Measurements from ENCODE around the gene MRPS6.

The MRPS6 gene

DNA sequence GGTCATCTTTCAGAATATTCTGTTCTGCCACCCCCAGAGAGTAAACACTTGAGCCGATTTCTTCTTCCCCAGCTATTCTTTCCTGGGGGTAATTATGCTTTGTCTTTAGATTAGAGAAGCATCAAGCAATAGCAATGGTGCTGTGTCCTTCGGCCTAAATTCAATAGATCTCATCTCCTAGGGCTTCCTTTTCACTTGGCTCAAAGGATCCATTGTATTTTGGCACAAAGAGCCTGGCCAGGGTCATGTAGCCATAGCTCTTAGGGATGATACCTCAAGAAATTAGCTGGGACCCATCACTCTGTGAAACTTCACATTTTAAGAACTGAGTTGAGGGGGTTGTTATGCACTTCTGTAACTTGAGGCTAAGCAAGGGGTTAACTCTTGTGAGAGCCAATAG lies 27.0 kb downstream of the MRPS6 start:
- DNase-seq (ENCODE audit: low spot score): no peak

DNA sequence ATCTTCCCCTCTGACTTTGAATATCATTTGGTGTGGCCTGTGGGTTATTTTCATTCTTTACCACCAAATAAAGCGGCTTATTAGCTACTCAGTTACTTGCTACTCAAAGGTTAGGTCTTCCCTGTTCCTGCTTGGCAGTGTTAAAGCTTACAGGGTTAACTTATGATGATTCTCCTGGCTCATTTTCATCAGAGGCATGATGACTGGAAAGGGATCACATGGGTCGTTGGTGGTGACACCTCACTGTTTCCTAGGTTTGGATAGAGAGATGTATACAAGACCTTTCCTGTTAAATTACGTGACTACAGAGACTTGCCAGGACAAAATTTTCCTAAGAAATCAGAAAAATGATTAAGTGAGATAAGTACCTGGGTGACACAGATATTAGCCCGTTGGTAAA lies 27.4 kb downstream of the MRPS6 start:
- no peak for DNase-seq (ENCODE audit: low spot score)

DNA sequence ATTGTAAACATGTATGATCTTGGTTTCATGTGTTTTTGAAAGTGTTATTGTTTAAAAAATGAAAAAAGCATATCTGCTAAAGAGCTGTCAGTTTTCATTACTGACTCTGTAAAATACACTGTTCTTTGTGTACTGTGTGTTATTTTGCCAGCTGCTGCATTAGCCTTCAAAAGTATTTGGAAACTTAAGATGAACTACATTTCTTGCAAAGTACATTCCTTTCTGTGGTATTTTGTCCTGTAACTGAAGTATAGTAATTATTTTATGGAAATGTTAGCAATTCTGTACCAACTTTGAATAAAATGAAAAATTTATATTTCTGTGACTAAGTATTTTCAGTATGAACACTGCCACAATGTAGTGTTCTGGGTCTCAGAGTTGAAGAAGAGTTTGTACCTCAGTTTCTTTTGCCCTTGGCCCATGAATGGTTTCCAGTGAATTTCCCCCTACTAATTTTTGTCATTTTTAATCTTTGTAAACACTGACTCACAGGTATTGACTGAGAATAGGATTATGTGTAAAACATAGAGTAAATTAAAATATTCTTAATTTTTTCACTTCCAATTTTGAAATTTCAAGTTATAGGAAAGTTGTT lies 32.7 kb downstream of the MRPS6 start:
- no peak for DNase-seq (ENCODE audit: low spot score)

DNA sequence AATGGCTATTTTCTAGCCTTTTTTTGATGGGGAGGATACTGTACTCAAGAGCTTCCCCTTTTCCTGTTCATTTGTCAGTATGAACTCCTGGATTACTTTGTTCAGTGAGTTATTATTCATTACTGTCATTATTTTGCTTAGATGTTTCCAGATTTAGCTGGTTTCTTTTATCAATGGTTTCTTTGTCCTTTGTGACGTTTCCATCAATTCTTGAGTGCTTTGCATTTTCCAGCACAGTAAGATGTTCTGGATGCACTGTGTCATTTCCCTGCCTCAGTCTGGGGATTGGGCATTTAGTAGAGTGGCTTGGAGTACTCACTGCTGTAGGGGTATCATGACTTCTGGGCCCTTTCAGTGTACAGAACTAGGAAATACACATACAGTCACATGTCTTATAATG lies 34.2 kb downstream of the MRPS6 start:
- DNase-seq (ENCODE audit: low spot score): no peak

DNA sequence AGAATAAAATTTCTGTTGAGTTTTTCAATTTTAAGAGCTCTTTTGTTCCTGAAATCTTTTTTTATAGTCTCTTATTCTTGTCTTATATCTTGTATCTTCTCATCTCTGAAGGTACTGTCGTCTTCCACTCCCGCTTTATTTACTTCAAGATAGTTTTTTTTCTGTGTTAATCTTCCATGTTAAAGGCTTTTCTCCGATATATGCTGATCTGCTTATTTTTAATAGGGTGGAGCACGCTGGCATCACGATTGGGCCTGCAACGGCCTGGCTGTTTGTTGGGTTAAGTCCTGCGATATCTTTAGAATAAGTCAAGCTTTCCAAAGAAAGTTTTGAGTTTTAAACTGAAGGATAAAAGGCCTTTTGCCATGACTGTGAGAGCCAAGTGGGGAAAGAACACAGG lies 35.7 kb downstream of the MRPS6 start:
- DNase-seq (ENCODE audit: low spot score): no peak

DNA sequence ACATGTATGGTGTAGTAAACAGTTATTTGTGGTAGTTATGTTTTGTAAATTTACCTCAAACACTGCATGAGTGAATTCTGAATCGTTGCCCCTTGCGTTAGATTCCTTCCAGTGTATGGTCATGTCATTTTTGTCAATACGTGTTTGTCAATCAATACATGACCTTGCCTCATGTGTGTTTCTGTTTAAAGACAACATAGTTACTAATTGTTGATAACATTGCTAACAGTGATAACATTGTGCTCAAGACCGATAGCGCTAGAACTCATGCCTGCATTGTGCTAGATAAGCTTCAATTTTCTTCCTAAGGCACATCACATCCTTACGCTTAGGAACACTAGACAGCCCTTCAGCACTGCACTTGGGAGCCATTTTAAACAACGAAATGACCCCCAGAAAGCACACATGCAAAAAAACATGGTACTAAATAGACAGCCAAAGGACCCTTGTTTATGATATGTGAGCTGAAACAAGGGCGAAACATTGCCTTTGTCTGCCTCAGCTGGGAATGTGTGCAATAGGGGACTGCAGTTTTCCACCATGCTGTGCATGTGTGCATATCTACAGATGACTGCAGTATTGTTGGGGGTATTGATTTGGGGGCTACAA lies 37.3 kb downstream of the MRPS6 start:
- no peak for DNase-seq (ENCODE audit: low spot score)

DNA sequence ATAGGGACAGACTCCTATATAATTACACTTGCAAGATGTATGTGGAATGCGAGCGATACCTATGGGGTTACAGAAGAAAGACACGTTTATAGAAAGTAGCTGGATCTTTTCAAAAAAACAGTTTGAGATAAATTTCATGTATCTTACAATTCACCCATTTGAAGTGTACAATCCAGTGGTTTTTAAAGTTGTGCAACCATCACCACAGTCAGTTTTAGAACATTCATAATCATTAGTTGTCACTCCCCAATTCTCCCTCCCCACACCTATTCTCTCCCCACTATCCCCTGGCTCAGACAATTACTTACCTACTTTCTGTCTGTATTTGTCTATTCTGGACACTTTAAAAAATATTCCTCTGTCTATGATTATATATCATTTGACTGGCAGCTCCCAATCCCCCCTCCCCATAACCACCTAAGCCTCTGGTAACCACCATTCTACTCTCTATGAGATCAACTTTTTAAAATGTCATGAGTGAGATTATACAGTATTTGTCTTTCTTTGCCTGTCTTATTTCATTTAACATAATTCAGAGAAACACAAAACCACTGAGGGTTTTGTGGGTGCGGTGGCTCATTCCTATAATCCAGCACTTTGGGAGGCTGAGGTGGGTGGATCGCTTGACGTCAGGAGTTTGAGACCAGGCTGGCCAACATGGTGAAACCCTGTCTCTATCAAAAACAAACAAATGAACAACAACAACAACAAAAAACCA lies 39.1 kb downstream of the MRPS6 start:
- DNase-seq (ENCODE audit: low spot score): no peak

DNA sequence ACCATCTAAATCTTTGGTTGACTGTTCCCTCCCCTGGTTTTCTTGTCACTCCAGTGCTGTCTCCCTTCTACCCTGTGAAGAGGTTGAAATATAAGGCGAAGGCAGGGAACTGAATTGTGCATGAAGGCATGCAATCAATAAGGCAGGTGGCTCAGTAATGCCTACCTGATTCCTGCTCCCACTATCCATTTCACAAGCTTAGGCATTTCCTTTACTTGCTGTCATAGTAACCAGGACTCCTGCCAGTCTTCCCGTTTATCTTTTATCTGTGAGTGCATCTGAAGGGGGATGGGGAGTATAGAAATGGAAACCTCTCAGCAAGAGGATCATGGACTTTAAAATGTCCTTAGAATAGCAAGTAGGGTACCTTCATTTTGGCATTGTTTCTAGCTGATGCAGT lies 40.5 kb downstream of the MRPS6 start:
- peak; percentile 13 for DNase-seq (ENCODE audit: low spot score)

DNA sequence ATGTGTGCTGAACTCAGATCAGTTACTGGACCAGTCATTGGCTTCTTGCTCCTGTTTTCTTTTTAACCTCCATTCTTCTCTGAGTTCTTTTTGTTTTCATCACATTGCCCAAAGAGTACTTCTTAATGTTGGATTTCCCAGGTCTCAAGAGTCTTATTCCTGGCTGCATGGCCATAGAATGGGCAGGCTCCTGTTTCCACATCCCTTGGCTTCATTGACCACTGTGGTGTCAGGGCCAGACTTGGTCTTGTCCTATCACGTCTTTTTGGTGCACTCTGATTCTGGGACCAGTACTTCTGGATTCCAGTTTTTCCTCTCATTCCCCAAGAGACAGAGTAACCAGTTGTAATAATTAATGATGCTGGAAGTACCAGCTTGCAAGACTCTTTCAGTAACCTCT lies 41.8 kb downstream of the MRPS6 start:
- DNase-seq (ENCODE audit: low spot score): no peak

DNA sequence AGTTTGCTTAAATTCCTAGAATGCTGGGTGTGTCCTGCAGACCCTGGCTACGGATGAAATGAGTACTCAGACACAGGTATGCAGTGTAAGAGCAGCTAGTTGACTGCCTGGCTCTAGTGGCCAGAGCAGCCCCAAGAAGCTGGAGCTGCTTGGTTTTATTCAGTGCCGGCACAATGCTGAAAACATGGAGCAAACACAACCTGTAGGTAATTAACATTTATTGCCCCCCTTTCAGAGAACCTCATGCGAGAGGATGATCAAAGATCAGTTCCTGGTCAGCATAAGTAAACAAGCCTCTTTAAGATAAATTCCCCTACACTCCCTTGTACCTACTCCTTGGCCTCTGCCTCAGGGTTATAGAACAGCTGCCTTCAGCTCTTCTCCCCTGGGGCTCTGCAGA lies 43.2 kb downstream of the MRPS6 start:
- no peak for DNase-seq (ENCODE audit: low spot score)

DNA sequence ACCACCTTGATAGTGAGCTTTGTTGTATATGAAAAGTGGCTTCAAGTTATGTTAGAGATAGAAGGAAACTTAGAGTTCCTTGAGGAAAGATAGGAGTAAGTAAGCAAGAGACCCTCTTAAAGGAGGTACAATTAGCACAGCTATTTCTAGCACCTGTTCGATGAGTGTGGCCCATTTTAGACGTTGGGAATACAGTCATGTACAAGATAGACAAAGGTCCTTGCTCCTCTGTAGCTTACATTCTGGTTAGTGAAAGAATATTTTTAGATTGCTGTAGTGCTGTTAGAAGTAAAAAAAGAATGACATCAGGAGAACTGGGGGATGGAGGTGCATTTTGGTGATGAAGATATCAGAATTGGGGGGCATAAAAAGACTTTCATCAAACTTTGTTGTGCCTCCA lies 47.5 kb downstream of the MRPS6 start:
- DNase-seq (ENCODE audit: low spot score): no peak

DNA sequence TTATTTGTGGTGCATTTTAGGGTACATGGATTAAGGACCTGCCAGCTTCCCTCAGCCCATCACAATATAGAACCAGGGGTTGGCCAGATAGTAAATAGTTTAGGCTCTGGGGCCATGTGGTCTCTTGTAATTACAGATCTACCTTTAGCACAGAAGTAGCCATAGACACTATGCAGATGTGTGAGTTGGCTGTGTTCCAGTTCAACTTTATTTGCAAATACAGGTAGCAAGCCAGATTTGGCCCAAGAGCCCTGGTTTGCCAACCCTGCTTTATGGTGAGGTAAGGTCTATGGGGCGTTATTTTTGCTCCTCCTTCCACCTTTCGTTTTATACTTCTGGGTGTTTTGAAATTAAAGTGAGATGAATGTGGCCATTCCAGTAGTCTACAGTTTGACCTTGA lies 48.7 kb downstream of the MRPS6 start:
- no peak for DNase-seq (ENCODE audit: low spot score)

DNA sequence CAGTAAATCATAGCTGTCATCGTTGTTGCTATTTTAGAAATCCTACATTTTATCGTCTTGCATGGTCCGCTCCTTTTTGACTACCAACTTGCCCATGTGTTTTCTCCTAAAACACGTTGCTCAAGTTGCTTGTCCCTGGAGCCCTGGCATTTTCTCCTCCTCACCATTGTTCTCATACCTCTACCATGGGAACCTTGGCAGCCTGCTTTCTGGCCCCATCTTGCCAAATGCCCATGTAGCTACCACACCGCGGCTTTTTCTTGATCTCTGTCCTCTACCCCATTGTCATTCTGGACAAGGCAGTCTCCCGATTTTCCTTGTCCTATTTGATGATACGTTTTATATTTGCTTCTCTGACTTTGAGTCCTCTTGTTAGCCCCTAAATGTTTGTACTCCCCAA lies 50.2 kb downstream of the MRPS6 start:
- DNase-seq (ENCODE audit: low spot score): no peak

DNA sequence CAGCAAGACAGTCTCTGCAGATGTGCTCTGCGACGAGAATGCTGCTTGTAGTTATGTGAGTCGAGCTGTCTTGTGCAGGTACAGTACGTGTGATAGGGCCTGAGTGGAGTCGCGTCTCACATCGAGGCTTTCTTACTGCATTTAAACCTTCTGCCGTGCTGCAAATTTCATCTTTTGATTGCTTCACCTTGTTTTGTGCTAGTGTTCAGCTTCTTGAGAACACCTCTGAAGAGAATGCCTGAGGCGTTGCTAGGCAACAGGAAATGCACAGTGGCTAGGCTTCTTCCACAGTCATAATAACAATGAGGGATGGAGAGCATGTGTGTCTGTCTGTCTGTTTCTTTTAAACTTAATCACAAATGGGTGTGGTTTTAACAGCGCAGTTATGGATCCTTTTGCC lies 52.9 kb downstream of the MRPS6 start:
- DNase-seq (ENCODE audit: low spot score): no peak

DNA sequence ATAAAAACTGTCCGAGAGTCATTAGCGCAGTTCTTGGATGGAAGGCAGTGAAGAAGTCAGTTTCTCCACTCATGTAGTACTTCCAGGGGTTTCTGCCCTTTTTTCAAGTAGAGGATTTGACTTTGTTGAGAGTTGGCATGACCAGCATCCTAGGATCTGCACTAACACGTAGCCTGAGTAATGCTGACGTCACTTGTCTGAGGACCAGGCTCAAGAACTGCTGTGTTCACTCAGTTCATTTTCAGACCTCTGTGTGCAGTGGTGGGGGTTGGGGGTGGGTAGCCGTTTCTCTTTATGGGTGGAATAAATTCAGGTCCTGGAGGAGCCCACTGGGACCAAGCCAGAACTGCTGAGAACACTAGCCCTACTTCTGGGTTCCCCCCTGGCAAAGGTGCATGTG lies 53.3 kb downstream of the MRPS6 start:
- DNase-seq (ENCODE audit: low spot score): no peak

DNA sequence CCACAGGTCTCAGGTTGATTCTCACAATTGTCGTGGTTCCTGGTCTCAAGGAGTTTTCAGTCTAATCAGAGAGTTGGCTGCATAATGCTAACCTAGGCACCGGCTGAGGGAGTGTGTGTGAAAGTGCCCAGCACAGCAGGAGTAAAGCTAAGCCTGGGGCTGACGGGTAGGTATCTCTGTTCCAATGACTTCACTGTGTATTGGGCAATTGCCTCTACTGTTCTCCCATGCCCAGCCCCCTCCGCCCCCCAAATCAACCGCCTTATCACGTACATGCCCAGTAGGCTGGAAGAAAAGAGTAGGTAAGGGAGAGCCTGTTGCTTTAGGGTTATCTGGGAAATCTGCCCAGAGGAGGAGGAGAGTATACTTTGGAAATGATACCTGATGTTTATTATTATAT lies 54.7 kb downstream of the MRPS6 start:
- no peak for DNase-seq (ENCODE audit: low spot score)

DNA sequence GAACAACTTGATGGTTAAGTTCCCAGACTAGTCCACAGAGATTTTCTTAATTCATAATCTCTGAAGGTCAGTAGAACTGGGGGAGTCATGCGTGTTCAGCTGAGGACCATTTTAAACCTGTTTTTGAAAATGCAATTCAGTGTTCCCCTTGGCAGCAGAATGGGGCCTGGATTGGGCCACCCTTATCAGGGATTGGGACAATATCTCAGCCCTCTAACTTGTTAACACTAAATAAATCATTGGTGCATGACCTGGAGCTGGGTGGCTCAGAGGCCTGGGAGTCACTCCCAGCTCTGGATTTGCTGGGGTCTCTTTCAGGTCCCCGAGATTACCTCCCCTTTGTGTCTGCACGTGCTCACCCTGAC lies 55.3 kb downstream of the MRPS6 start:
- DNase-seq (ENCODE audit: low spot score): no peak

DNA sequence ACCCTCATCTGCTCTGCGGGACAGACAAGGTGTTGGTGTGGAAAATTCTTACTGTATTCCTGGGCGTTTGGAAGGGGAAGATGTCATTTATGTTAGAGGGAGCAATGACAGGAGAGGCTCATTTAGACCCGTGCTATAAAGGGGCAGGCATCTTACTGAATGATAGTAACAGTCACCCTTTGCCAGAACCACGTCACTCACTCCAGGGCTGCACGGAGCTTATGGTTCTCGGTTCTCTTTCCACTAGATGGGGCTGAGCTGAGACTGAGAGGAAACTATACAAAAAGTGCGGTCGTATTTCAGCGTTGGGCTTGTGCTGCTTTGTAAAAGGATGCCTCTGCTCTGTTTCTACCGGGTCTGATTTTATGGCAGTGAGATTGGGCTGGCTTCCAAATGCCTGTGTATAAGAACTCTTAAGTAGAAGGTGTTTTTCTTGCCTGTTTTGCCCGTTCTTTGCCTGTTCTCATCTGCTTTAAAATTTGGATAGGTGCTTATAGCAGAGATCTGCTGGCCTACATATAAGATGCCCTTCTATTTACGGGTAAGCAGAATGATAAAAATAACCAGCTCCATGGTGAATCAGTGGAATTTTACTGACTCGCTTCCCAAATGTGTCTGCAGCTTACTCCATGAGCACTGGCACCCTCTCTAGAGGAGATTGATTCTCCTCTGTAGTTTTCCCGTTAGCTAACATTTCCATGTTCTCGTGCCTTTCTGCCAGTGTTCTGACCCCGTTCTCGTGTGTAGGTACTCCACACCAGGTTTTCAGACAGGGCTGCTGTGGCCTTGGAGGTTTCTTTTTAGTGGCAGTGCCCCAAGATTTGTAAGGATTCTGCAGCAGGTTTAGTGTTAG lies 55.9 kb downstream of the MRPS6 start:
- peak; percentile 69 for DNase-seq (ENCODE audit: low spot score)

DNA sequence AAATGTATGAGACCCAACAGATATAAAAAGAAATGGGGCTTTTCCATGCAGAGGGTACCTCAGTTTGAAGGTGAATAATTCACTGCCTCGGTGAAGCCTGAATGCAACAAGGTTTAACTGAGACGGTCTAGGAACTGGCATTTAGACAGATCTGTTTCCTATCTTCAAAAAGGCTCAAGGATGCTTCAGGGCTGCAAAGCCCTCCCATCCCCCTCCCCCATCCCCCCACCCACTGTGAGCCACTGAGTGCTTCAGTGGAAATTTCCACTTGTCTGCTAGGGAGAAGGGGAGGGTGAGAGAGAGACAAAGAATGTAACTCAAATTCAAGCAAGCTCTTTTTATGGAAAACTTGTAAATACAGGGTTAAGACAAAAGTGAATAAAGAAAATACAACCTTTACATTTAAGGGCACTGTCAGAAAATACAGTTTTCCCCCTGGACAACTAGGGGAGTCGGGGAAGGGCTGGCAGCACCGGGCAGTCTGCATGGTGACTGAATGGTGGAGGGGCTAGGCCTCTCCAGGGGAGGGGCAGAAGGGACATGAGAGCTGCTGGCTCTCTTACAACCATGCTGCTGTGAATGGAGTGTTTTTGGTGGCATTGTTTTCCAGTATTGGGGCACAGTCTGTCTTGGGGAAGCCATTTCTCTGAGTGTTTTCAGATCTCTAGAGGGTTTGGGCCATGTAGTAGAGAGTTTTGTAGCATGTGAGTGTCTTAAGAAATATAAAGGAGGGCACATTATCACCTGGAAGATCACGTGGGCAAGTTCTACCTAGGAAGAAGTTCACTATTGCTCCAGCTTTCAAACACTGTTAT lies 56.7 kb downstream of the MRPS6 start:
- peak; percentile 54 for DNase-seq (ENCODE audit: low spot score)

DNA sequence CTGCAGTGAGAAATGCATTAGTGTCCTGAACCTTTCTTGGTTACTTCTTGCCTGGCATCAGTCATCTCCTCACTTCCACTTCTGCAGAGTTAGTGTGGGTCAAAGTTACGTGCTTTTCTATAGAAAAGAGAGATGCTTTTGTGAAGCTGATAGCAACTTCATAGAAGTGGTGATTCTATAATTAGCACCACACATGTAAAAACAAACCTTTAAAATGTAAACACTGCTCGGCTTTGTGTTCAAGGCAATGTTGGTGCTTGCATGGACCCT lies 57.3 kb downstream of the MRPS6 start:
- no peak for DNase-seq (ENCODE audit: low spot score)

DNA sequence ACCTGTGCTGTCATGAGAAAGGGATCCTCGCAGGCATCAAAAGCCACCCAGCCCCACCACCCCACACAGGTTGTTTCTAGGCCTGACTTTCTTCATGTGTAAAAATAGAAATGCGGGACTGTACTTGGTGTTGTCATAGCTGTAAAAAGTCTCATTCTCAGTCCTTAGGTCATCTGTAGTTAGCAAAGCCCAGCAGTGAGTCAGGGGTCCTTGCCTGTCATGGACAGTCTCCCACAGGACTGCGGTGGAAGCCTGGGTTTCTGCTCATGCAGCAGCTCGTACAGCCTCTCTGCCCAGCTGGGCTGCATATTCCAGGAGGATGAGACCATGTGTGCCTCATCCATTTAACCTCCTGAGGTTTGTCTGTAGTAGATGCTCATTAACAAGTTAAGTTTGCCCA lies 58.2 kb downstream of the MRPS6 start:
- no peak for DNase-seq (ENCODE audit: low spot score)

DNA sequence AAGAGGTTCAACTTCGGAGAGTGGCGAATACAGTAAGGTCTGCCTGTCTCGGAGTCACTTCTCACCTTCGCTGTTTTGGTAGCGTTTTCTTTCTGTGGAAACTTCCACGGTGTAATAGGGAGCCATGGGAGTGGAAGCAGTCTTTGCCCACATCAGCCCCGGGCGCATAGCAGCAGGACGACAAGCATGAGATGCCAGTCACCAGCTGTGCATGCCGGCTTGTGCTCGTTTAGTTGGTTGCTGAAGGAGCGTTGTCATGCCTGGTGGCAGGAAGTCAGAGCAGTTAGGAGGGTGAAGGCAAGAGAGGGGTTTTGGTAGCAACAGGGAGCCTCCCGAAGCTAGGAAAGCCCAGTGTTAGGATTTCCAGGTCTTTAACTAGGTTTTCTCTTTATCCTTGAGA lies 58.8 kb downstream of the MRPS6 start:
- no peak for DNase-seq (ENCODE audit: low spot score)
